ENCODE results near the gene ABR.

ABR gene

GRCh38 chr17:1043601-1044251 lies 136.1 kb downstream of the ABR start:
- no peak for DNase-seq

GRCh38 chr17:1042486-1042885 lies 137.3 kb downstream of the ABR start:
- DNase-seq: no peak

GRCh38 chr17:1041746-1042145 lies 138.0 kb downstream of the ABR start:
- DNase-seq: no peak

- no peak for DNase-seq
These were observed 139.6 kb downstream of the ABR start for GRCh38 chr17:1040216-1040600.

- DNase-seq: no peak
These were observed 140.1 kb downstream of the ABR start for GRCh38 chr17:1039511-1040215.

GRCh38 chr17:1039123-1039507 lies 140.7 kb downstream of the ABR start:
- no peak for DNase-seq

- DNase-seq: no peak
These were observed 141.2 kb downstream of the ABR start for GRCh38 chr17:1038459-1039122.

- no peak for DNase-seq
These were observed 142.4 kb downstream of the ABR start for GRCh38 chr17:1037238-1037879.

- DNase-seq: no peak
These were observed 142.9 kb downstream of the ABR start for GRCh38 chr17:1036845-1037237.

GRCh38 chr17:1036171-1036844 lies 143.5 kb downstream of the ABR start:
- no peak for DNase-seq

- DNase-seq: no peak
These were observed 144.1 kb downstream of the ABR start for GRCh38 chr17:1035546-1036170.

GRCh38 chr17:1034652-1035210 lies 145.1 kb downstream of the ABR start:
- no peak for DNase-seq

- DNase-seq: no peak
These were observed 146.3 kb downstream of the ABR start for GRCh38 chr17:1033503-1033902.

- DNase-seq: no peak
These were observed 147.4 kb downstream of the ABR start for GRCh38 chr17:1032391-1032790.

- DNase-seq: peak; percentile 50
These were observed 148.1 kb downstream of the ABR start for GRCh38 chr17:1031711-1032110.

GRCh38 chr17:1030684-1031532 lies 148.9 kb downstream of the ABR start:
- DNase-seq: no peak

- DNase-seq: no peak
These were observed 149.7 kb downstream of the ABR start for GRCh38 chr17:1029922-1030644.

GRCh38 chr17:1029196-1029921 lies 150.4 kb downstream of the ABR start:
- peak; percentile 31 for DNase-seq

- DNase-seq: no peak
These were observed 152.7 kb downstream of the ABR start for GRCh38 chr17:1027044-1027443.

GRCh38 chr17:1026599-1026975 lies 153.2 kb downstream of the ABR start:
- DNase-seq: no peak
